HG02973 (cell line): Measurements from ENCODE around the gene SPOP.
"Not testable (repeated sequence)": the region's sequence is repeated elsewhere in the genome, so short reads cannot be mapped to it uniquely, and the experiment has no call there.

Source experiments
- ATAC-seq: cut with Tn5 transposase; IDR thresholded peaks from one replicate; pipeline ENCODE4 v1.9.1; 2021; ENCODE audit warnings: moderate library complexity; ENCODE audit not compliant: unreplicated experiment

Gene SPOP

GRCh38 chr17:49696233-49696761 is 18.4 kb upstream of the SPOP start:
- no peak for ATAC-seq

- ATAC-seq = no peak
Measured at GRCh38 chr17:49695698-49696232, 17.9 kb upstream of the SPOP start.

- no peak for ATAC-seq
Measured at GRCh38 chr17:49694847-49695697, 17.2 kb upstream of the SPOP start.

- no peak for ATAC-seq
Measured at GRCh38 chr17:49692751-49693150, 14.9 kb upstream of the SPOP start.

- ATAC-seq = no peak
Measured at GRCh38 chr17:49691677-49692191, 13.8 kb upstream of the SPOP start.

- ATAC-seq = no peak
Measured at GRCh38 chr17:49691086-49691676, 13.3 kb upstream of the SPOP start.

- ATAC-seq = no peak
Measured at GRCh38 chr17:49690256-49690655, 12.4 kb upstream of the SPOP start.

- ATAC-seq = no peak
Measured at GRCh38 chr17:49688848-49689247, 11.0 kb upstream of the SPOP start.

- no peak for ATAC-seq
Measured at GRCh38 chr17:49687878-49688491, 10.1 kb upstream of the SPOP start.

GRCh38 chr17:49681106-49681979 is 3.4 kb upstream of the SPOP start:
- no peak for ATAC-seq

- no peak for ATAC-seq
Measured at GRCh38 chr17:49680314-49680713, 2.4 kb upstream of the SPOP start.

- ATAC-seq = peak; percentile 36
Measured at GRCh38 chr17:49677134-49677932, 564 bp downstream of the SPOP start.

- peak; percentile 64 for ATAC-seq
Measured at GRCh38 chr17:49676276-49676868, 1.5 kb downstream of the SPOP start.

GRCh38 chr17:49674507-49674906 is 3.4 kb downstream of the SPOP start:
- ATAC-seq = no peak

GRCh38 chr17:49673679-49674078 is 4.2 kb downstream of the SPOP start:
- ATAC-seq = not testable (repeated sequence)

- ATAC-seq = no peak
Measured at GRCh38 chr17:49670641-49671040, 7.3 kb downstream of the SPOP start.

GRCh38 chr17:49670002-49670401 is 7.9 kb downstream of the SPOP start:
- ATAC-seq = no peak

GRCh38 chr17:49667854-49668253 is 10.0 kb downstream of the SPOP start:
- ATAC-seq = no peak

GRCh38 chr17:49664706-49665211 is 13.1 kb downstream of the SPOP start:
- no peak for ATAC-seq
